MM.1S (cell line): ENCODE results near the gene CEACAM7.
"Not testable (repeated sequence)": the region's sequence is repeated elsewhere in the genome, so short reads cannot be mapped to it uniquely, and the experiment has no call there.

ENCODE experiments used
- DNase-seq: peaks from one replicate; pipeline ENCODE4 v3.0.0-alpha.2; 2015
- H2AFZ ChIP-seq: fragments of 300-600 bp; sonication (generic); 2 replicates; pipeline ENCODE4 v1.6.0; 2016; ENCODE audit warnings: antibody characterized with exemption, low read length
- H3F3A ChIP-seq: fragments of 300-600 bp; sonication (generic); 2 replicates; pipeline ENCODE4 v1.6.1; 2016; ENCODE audit warnings: mild to moderate bottlenecking, antibody characterized with exemption, low read length, moderate library complexity, mixed read lengths; ENCODE audit not compliant: insufficient read depth
- H3K27ac ChIP-seq: fragments of 300-600 bp; sonication (generic); 2 replicates; pipeline ENCODE4 v1.5.1; 2016; ENCODE audit warnings: mild to moderate bottlenecking, low read length
- H3K27me3 ChIP-seq: fragments of 300-600 bp; sonication (generic); replicated peaks from 2 replicates; pipeline ENCODE4 v1.6.0; 2016; ENCODE audit warnings: low read length; ENCODE audit not compliant: insufficient read depth
- H3K36me3 ChIP-seq: fragments of 300-600 bp; sonication (generic); replicated peaks from 2 replicates; pipeline ENCODE4 v1.6.1; 2016; ENCODE audit warnings: mild to moderate bottlenecking, low read length, mixed read lengths; ENCODE audit not compliant: insufficient read depth
- H3K4me1 ChIP-seq: fragments of 300-600 bp; sonication (generic); 2 replicates; pipeline ENCODE4 v1.6.1; 2016; ENCODE audit warnings: low read length, mixed read lengths
- H3K4me2 ChIP-seq: fragments of 300-600 bp; sonication (generic); 2 replicates; pipeline ENCODE4 v1.6.0; 2016; ENCODE audit warnings: low read depth, low read length
- H3K4me3 ChIP-seq: fragments of 300-600 bp; sonication (generic); 2 replicates; pipeline ENCODE4 v1.5.1; 2016; ENCODE audit warnings: low read length, mixed read lengths
- H3K79me2 ChIP-seq: fragments of 300-600 bp; sonication (generic); 2 replicates; pipeline ENCODE4 v1.6.1; 2016; ENCODE audit warnings: mixed run types, low read length, mixed read lengths
- H3K9ac ChIP-seq: fragments of 300-600 bp; sonication (generic); 2 replicates; pipeline ENCODE4 v1.6.1; 2016; ENCODE audit warnings: low read length, mixed read lengths
- H3K9me2 ChIP-seq: fragments of 300-600 bp; sonication (generic); replicated peaks from 2 replicates; pipeline ENCODE4 v1.6.1; 2016; ENCODE audit warnings: mild to moderate bottlenecking, low read length, mixed read lengths; ENCODE audit not compliant: insufficient read depth
- H3K9me3 ChIP-seq: fragments of 300-600 bp; sonication (generic); replicated peaks from 2 replicates; pipeline ENCODE4 v1.6.1; 2016; ENCODE audit warnings: mild to moderate bottlenecking, low read length, mixed read lengths; ENCODE audit not compliant: insufficient read depth
- H4K20me1 ChIP-seq: fragments of 300-600 bp; sonication (generic); 2 replicates; pipeline ENCODE4 v1.6.1; 2016; ENCODE audit warnings: mild to moderate bottlenecking, low read length, moderate library complexity, mixed read lengths; ENCODE audit not compliant: insufficient read depth
- EZH2 ChIP-seq: fragments of 300-600 bp; sonication (generic); optimal IDR thresholded peaks from 2 replicates; pipeline ENCODE3; 2017; ENCODE audit warnings: low read depth, mild to moderate bottlenecking, antibody characterized with exemption, low read length, mixed read lengths
- EZH2phosphoT487 ChIP-seq: fragments of 300-600 bp; sonication (generic); IDR thresholded peaks from 2 replicates; pipeline ENCODE4 v1.6.1; 2018; ENCODE audit warnings: antibody characterized with exemption, low read length
- TF ChIP-seq, protein P1 (sequence below): fragments of 300-600 bp; sonication (generic); IDR thresholded peaks from 2 replicates; pipeline ENCODE4 v1.5.1; 2016; ENCODE audit warnings: antibody characterized with exemption, low read length, mixed read lengths

Gene CEACAM7

DNA sequence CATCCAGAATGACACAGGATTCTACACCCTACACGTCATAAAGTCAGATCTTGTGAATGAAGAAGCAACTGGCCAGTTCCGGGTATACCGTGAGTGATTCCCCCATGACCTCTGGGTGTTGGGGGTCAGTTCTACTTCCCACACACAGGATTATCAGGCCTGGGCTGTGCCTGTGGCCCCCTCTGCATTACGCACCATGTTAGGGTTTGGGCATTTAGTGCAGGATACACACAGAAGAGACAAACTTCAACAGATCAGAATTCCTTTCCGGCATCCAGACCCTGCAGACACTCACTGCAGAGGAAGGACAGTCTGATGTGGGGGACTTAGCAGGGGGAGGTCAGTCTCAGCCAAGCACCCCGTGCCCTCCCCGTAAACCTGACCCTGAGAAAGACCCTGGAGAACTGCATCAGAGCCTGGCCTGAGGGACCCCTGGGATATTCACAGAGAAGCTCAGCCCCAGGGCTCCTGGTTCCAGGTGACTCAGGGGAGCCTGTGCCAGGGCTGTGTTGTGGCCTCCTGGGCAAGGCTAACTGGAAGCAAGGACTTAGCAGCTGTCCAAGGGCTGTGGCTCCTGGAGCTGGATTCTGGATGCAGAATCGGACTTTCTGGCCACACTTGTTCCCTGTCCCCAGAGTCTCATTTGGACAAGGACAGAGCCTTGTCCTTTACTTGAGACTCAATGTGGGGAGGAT lies 22.0 kb upstream of the CEACAM7 start:
- Histone ChIP-seq H3K9me2 (no peaks in the 10 kb centered on the region), H4K20me1 (no peaks in the 10 kb centered on the region), H3K4me2 (no peak overlapping the region), H3K27ac (no peak overlapping the region), H3K36me3 (no peaks in the 10 kb centered on the region), H2AFZ (no peak overlapping the region), H3K79me2 (no peaks in the 10 kb centered on the region), H3F3A (no peaks in the 10 kb centered on the region), H3K4me3 (no peak overlapping the region), H3K4me1 (no peaks in the 10 kb centered on the region), H3K27me3 (peaks cover 93% of the 10 kb centered on the region), H3K9ac (no peak overlapping the region), H3K9me3 (no peaks in the 10 kb centered on the region)
- no peak for TF ChIP-seq EZH2
- TF ChIP-seq, protein P1, sequence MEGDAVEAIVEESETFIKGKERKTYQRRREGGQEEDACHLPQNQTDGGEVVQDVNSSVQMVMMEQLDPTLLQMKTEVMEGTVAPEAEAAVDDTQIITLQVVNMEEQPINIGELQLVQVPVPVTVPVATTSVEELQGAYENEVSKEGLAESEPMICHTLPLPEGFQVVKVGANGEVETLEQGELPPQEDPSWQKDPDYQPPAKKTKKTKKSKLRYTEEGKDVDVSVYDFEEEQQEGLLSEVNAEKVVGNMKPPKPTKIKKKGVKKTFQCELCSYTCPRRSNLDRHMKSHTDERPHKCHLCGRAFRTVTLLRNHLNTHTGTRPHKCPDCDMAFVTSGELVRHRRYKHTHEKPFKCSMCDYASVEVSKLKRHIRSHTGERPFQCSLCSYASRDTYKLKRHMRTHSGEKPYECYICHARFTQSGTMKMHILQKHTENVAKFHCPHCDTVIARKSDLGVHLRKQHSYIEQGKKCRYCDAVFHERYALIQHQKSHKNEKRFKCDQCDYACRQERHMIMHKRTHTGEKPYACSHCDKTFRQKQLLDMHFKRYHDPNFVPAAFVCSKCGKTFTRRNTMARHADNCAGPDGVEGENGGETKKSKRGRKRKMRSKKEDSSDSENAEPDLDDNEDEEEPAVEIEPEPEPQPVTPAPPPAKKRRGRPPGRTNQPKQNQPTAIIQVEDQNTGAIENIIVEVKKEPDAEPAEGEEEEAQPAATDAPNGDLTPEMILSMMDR, result no peak
- TF ChIP-seq EZH2phosphoT487, result no peak
- no peak for DNase-seq

- not testable (repeated sequence) for H3K36me3 ChIP-seq, H3K4me3 ChIP-seq, H2AFZ ChIP-seq, H3K9me3 ChIP-seq, H4K20me1 ChIP-seq, H3K9me2 ChIP-seq, H3F3A ChIP-seq, H3K9ac ChIP-seq, H3K79me2 ChIP-seq, H3K27ac ChIP-seq, DNase-seq, H3K4me2 ChIP-seq, H3K4me1 ChIP-seq
- peaks cover 93% of the 10 kb centered on the region for H3K27me3 ChIP-seq
Measured at GRCh38 chr19:41709516-41709915, 21.4 kb upstream of the CEACAM7 start.

DNA sequence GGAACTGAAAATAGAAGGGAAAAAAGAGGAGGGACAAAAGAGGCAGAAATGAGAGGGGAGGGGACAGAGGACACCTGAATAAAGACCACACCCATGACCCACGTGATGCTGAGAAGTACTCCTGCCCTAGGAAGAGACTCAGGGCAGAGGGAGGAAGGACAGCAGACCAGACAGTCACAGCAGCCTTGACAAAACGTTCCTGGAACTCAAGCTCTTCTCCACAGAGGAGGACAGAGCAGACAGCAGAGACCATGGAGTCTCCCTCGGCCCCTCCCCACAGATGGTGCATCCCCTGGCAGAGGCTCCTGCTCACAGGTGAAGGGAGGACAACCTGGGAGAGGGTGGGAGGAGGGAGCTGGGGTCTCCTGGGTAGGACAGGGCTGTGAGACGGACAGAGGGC lies 20.4 kb upstream of the CEACAM7 start, which contains the start of gene CEACAM5:
CEACAM5 (plus strand) TSS at position 146 of the 400 bp plus-strand sequence; CDS start at position 252, 106 bp downstream.
- no peaks in the 10 kb centered on the region for H3K9me2 ChIP-seq
- H3K27me3 ChIP-seq, result peaks cover 93% of the 10 kb centered on the region
- H3F3A ChIP-seq, result no peaks in the 10 kb centered on the region
- no peaks in the 10 kb centered on the region for H4K20me1 ChIP-seq
- no peak within 1 kb of the TSS for H2AFZ ChIP-seq
- no peak for DNase-seq
- H3K79me2 ChIP-seq, result no peaks in the 10 kb centered on the region
- H3K9me3 ChIP-seq, result no peaks in the 10 kb centered on the region
- H3K4me3 ChIP-seq, result no peak within 1 kb of the TSS
- H3K27ac ChIP-seq, result no peak within 1 kb of the TSS
- no peak within 1 kb of the TSS for H3K4me2 ChIP-seq
- no peaks in the 10 kb centered on the region for H3K36me3 ChIP-seq
- H3K4me1 ChIP-seq, result no peaks in the 10 kb centered on the region
- TF ChIP-seq EZH2phosphoT487, result no peak
- TF ChIP-seq, protein P1, result no peak
- no peak for TF ChIP-seq EZH2
- no peak within 1 kb of the TSS for H3K9ac ChIP-seq

- Histone ChIP-seq H3K9ac (no peak overlapping the region), H3K9me3 (no peaks in the 10 kb centered on the region), H3K27me3 (peaks cover 93% of the 10 kb centered on the region), H4K20me1 (no peaks in the 10 kb centered on the region), H3K4me1 (no peaks in the 10 kb centered on the region), H3K36me3 (no peaks in the 10 kb centered on the region), H3K4me2 (no peak overlapping the region), H3K9me2 (no peaks in the 10 kb centered on the region), H3F3A (no peaks in the 10 kb centered on the region), H3K79me2 (no peaks in the 10 kb centered on the region), H2AFZ (no peak overlapping the region), H3K27ac (no peak overlapping the region), H3K4me3 (no peak overlapping the region)
- no peak for DNase-seq
- TF ChIP-seq, protein P1, result no peak
- no peak for TF ChIP-seq EZH2phosphoT487
- no peak for TF ChIP-seq EZH2
Measured at GRCh38 chr19:41707871-41708371, 19.9 kb upstream of the CEACAM7 start.
